ENCODE results near the gene NDE1.

- TF ChIP-seq CTCF (IDR thresholded peaks at IDR 0.05), result no peak
- no peak for TF ChIP-seq POLR2A (IDR thresholded peaks at IDR 0.05)
Observed at GRCh38 chr16:15769239-15769638, 119.2 kb downstream of the NDE1 start.
